ENCODE results near the gene GPT2.
"Not testable (repeated sequence)": the region's sequence is repeated elsewhere in the genome, so short reads cannot be mapped to it uniquely, and the experiment has no call there.

Gene GPT2

DNA sequence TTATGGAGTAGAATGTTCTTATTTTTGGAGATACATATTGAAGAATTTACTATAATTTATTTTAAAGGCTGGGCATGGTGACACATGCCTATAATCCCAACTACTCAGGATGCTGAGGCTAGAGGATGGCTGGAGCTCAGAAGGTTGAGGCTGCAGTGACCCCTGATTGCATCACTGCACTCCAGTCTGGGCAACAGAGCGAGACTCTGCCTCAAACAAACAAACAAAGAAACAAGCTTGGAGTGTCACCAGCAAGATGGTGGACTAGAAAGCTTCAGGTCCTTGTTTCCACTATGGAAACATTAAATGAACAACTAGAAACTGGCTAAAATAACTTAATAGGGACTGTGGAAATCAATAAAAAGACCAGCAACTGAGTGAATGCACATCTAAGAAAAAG lies 17.9 kb upstream of the GPT2 start:
- DNase-seq (ENCODE audit: low read depth), result no peak

DNA sequence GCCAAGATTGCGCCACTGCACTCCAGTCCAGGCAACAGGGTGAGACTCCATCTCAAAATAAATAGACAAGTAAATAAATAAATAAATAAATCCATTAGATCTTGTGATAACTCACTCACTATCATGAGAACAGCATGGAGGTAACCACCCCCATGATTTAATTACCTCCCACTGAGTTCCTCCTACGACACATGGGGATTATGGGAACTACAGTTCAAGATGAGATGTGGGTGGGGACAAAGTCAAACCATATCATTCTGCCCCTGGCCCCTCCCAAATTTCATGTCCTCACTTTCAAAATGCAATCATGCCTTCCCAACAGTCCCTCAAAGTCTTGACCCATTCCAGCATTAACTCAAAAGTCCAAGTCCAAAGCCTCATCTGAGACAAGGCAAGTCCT lies 16.7 kb upstream of the GPT2 start:
- DNase-seq (ENCODE audit: low read depth), result not testable (repeated sequence)

DNA sequence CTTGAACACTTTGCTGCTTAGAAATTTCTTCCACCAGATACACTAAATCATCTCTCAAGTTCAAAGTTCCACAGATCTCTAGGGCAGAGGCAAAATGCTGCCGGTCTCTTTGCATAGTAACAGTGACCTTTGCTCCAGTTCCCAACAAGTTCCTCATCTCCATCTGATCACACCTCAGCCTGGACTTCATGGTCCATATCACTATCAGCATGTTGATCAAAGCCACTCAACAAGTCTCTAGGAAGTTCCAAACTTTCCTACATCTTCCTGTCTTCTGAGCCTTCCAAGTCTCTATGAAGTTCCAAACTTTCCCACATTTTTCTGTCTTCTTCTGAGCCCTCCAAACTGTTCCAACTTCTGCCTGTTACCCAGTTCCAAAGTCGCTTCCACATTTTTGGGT lies 15.3 kb upstream of the GPT2 start:
- DNase-seq (ENCODE audit: low read depth), result not testable (repeated sequence)

DNA sequence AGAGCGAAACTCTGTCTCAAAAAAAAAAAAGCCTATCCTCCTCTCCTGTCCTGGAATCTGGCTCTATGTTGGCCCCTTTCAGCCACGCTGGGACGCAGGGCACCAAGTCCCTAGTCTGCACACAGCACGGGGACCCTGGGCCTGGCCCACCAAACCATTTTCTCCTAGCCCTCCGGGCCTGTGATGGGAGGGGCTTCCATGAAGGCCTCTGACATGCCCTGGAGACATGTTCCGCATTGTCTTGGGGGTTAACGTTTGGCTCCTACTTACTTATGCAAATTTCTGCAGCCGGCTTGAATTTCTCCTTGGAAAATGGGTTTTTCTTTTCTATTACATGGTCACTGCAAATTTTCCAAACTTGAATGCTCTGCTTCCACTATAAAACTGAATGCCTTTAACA lies 12.6 kb upstream of the GPT2 start:
- DNase-seq (ENCODE audit: low read depth), result no peak

DNA sequence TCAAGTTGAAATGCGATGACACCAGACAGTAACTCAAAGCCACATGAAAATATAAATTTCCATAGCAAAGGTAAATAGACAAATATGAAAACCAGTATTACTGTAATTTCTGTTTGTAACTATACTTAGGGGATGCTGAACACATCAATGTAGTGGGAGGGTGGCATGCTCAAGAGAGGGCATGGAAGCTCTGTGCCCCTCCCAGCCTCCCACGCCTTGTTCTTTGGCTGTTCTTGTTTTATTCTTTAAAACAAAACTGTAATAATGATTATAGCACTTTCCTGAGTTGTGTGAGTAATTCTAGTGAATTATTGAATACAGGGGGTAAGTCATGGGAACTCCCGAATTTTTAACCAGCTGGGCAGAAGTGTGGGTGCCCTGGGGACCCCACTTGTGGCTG lies 11.0 kb upstream of the GPT2 start:
- DNase-seq (ENCODE audit: low read depth), result no peak

DNA sequence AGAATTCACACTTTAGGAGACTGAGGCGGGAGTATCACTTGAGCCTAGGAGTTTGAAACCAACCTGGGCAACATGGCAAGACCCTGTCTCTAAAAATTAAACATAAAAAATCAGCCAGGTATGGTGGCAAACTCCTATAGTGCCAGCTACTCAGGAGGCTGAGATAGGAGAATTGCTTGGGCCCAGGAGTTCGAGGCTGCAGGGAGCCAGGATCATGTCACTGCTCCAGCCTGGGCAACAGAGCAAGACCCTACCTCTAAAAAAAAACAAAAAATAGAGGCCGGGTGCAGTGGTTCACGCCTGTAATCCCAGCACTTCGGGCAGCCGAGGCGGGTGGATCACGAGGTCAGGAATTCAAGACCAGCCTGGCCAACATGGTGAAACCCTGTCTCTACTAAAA lies 8.9 kb upstream of the GPT2 start:
- DNase-seq (ENCODE audit: low read depth), result no peak

DNA sequence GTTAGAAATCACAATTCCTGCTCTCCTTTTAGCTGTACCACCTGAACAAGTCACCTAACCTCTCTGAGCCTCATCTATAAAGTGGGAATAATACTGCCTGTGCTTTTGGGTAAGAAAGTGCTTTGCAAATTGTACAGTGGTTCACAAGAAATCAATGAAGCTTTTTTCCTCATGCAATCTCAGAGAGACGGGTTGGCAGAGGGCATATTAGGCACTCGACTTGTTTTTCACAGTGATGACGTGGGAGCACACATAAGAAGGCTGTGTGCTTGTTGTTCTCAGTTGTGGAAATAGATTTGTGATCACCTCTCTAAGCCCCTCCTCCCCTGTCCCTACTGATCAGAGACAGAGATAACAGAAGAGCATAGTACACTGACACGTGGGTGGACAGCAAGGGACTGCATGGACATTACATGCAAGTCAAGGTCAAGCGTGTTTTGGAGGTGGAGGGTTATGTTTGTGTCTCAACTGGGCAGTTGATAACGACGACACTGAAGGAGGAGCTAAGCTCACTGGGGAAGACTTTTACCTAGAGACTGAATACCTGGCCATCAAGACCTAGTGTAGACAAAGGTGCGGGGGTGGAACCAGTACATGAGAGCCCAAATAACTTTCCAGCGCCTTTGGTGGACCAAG lies 1.7 kb upstream of the GPT2 start:
- no peak for DNase-seq (ENCODE audit: low read depth)

DNA sequence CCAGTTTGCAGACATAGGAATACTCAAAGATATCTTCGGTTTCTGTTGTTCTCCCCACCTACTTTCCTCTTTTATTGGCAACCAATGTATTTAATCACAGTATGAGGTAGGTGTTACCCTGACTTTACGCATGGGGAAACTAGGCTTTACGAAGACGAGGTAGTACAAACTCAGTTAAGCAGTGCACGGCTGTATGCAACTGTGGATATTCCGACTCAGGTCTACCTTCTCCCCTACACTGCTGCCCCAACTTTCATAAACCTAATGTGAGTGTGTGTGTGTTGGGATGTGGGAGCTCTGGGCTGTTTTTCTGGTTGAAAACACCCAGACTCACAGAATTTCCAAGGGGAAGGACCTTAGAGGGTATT lies 1.2 kb upstream of the GPT2 start:
- DNase-seq (ENCODE audit: low read depth), result no peak

DNA sequence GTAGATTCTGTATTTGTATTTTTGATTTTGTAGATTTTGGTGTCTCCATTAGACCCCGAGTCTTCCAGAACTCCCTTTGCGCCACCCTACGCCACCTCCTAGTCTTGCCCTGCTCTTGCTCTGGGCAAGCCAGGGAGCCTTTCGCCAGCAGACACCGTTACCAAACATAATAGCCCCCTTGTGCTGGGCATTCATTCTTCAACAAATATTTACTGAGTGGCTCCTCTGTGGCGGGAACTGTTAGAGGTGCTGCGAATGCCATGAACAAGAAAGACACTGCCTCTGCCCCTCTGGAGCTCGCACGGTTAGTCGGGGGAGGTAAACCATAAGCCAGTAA lies 841 bp upstream of the GPT2 start:
- no peak for DNase-seq (ENCODE audit: low read depth)

DNA sequence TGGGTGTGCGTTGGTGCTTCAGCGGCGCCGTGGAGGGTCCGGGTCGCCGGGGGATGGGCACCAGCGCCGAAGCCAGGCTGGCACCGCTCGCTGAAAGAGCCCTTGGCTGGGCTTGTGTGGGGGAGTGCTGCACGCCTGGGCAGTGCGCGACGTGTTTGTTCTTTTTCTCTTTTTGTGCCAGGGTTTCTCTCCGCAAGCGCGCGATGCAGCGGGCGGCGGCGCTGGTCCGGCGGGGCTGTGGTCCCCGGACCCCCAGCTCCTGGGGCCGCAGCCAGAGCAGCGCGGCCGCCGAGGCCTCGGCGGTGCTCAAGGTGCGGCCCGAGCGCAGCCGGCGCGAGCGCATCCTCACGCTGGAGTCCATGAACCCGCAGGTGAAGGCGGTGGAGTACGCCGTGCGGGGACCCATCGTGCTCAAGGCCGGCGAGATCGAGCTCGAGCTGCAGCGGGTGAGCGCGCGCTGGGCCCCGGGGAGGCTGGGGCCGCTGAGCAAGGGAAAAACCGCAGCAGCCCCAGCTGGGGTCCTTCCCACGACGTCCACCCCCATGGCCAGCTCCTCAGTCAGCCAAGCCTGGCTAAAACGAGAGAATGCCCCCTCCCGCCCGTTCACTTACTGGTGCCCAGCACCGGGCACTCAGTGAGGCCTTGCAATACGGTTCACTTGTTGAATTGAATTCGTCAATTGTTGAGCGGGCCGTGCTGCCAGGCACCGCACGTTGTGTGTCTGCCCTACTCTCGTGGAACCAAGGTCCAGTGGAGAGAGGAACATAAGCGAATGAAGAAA lies 541 bp downstream of the GPT2 start:
- DNase-seq (ENCODE audit: low read depth), result peak; percentile 26

DNA sequence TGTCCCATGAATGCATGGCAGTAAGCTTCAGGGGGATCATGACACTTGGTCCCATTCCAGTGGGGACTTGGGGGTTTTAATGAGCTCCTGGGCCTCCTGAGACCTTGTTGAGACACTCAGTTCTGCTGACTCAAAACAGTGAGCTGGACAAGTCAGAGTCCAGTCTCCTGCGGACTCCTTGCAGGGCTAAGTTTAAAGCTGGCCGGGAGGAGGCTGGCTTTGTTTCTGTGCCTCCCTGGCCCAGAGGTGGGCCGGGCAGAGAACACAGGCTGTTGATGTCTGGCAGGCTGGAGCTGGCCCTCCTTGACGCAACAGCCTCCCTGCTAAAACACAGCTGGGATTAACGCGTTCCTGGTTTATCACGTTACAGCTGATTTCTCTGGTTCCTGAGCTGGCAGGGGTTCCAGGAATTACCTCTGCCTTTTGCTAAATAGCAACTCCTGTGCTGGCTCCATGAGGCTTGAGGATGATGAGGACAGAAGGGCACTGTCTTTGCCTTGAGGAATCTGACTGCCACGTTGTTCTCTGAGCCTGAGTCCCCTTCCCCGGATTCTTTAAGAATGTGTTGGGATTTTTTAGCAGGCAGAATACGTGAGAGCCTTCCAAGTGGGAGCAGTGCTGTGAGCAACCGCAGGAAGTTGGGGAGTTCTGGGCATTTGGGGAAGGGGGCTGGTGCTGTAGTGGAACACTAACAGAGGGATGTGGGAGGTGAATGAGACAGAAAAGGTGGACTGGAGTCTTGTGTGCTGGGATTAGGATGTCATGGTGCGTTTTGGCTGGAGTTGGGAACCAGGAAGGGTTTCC lies 2.0 kb downstream of the GPT2 start:
- no peak for DNase-seq (ENCODE audit: low read depth)

DNA sequence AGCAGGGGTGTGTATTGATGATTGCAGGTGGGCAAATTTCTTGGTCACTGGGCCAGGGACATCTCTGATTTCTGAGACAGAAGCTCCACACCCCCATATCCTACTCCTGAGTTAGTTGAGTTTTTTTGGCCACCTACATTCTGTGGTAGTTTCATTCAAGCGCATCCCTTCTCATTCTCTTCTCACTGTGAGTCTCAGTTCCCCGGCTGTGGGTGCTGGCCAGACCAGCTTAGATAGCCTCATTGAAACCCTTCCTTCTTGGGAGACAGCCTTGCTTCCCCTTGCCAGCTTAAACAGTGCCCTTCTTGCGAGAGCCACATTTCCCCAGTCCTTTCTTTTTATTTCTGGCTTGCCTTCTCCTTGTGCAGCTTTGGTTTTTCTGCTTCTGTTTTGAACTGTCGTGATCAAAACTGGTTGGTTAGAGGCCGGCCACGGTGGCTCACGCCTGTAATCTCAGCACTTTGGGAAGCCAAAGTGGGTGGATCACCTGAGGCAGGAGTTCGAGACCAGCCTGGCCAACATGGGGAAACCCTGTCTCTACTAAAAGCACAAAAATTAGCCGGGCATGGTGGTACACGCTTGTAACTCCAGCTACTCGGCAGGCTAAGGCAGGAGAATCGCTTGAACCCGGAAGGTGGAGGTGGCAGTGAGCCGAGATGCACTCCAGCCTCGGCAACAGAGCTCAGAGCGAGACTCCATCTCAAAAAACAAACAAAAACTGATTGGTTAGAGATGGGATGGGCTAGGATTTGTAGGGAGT lies 2.8 kb downstream of the GPT2 start:
- no peak for DNase-seq (ENCODE audit: low read depth)

DNA sequence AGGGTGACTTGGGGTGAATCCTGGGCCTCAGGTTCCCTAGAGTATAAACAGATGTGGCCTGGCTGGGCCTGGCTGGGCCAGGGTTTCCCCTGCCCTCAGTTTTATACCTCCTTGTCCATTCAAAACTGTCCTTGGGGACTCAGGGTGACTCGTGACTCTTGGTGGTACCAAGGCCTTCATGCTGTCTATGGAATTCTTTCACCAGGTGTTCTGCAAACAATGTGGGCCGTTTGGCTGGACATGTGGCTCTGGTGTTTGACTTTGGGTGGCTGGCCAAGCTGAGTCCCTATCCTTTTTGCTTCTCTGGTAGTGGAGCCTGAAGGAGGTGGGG lies 3.3 kb downstream of the GPT2 start:
- DNase-seq (ENCODE audit: low read depth), result no peak

DNA sequence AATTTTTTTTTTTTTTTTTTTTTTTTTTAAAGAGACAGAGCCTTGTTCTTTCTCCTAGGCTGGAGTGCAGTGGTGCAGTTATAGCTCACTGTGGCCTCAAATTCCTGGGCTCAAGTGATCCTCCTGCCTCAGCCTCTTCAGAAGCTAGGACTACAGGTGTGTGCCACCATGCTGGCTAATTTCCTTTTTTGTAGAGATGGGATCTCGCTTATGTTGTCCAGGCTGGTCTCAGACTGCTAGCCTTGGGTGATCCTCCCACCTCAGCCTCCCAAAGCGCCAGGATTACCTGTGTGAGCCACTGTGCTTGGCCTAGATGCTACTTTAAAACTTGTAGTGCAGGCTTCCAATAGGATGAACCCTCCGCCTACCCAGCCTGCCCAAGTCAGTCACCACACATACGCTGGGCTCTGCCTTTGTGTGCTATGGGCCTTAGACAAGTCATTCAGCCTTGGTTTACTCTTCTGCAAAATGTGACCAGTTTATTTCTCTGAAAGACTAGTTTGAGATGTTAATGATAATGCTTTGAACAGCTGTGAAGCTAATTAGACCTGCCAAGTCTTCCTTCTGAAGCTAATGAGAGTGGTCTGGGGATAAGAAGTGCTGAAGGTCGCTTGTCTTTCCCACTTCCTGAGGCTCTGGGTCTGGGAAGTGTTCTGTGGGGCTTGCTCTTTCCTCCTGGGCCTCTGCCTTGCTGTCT lies 5.2 kb downstream of the GPT2 start:
- no peak for DNase-seq (ENCODE audit: low read depth)

DNA sequence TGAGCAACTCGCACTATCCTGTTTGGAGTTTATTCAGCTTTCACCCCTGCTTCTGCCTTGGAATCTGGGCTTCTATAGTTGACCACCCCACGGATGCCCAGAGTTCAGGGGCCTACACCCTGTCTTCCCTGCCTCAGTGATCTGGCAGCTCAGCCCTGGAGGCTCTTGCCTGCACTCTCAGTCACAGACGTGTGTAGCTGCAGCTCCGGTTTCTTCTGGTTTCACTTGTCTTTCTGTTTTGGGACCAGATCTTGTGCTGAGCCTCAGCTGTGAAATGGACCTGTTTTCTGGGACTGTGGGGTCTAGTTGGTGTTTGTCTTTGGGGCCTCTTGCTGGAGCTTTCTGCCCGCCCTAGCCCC lies 5.8 kb downstream of the GPT2 start:
- no peak for DNase-seq (ENCODE audit: low read depth)

DNA sequence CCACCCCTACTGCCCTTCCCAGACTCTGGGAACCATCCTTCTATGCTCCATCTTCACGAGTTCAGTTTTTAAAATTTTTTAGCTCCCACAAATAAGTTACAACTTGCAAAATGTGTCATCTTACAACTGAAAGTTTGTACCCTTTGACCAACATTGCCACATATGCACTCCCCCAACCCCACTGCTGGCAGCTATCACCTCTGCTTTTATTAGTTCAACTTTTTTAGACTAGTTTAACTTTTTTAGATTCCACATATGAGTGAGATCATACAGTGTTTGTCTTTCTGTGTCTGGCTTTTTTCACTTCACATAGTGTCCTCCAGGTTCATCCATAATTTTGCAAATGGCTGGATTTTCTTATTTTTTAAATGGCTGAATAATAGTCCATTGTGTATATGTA lies 7.7 kb downstream of the GPT2 start:
- DNase-seq (ENCODE audit: low read depth), result no peak

DNA sequence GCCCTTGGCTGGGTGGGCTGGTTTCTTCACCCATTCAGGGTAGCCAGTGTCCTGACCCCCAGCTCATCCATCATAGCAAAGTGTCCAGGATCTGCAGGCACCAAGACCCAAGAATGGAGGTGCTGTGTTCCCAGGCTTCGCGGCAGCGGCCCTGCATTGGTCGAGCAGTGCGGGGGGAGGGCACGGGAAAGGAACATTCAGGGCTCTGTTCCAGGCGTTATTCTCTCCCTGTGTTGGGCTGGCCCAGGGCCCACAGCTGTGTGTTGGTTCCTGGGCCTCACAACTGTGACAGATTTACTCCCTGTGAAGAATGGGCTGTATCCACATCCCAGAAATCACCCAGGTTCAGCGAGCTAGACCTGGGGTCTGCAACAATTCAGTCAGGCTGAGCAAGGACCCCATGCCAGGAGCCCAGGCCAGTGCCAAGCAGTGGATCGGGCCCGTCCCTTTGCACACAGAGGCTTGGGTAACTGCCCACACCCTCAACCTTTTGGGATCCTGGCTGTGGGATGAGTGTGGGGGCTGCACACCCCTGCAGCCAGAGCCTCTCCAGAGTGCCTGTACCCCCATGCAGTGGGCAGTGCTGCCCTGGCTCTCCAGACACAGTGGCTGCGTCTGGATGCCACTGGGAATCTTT lies 10.0 kb downstream of the GPT2 start:
- DNase-seq (ENCODE audit: low read depth), result no peak

DNA sequence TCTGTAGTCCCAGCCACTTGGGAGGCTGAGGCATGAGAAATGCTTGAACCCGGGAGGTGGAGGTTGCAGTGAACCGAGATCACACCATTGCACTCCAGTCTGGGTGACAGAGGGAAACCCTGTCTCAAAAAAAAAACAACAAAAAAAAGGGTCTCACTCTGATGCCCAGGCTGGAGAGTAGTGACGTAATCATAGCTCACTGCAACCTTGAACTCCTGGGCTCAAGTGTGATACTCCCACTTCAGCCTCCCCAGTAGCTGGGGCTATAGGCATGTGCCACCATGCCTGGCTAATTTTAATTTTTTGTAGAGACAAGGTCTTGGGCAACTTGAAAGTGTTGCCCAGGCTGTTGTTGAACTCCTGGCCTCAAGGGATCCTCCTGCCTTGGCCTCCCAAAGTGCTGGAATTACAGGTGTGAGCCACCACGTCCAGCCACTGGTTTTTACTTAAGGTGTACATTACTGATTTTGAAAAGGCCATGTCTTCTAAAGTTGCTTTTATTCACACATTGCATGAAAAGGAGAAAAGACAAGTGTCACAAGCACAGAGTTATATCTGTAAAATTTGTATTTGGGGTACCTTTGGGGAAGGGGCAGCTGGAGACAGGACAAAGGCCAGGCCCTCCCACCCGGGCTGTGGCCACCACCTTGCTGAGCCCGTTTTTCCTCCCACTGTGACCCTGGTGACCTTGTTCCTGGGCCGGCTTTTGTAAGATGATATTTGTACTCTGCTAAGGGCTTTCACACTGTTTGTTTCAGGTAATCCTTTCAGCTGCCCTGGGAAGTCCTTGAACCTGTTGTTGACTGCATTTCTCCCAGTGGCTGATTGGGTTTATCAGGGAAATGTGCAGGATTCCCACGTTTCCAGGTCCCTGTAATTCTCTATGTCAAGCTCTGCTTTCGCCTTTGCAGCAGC lies 11.5 kb downstream of the GPT2 start:
- DNase-seq (ENCODE audit: low read depth), result no peak

DNA sequence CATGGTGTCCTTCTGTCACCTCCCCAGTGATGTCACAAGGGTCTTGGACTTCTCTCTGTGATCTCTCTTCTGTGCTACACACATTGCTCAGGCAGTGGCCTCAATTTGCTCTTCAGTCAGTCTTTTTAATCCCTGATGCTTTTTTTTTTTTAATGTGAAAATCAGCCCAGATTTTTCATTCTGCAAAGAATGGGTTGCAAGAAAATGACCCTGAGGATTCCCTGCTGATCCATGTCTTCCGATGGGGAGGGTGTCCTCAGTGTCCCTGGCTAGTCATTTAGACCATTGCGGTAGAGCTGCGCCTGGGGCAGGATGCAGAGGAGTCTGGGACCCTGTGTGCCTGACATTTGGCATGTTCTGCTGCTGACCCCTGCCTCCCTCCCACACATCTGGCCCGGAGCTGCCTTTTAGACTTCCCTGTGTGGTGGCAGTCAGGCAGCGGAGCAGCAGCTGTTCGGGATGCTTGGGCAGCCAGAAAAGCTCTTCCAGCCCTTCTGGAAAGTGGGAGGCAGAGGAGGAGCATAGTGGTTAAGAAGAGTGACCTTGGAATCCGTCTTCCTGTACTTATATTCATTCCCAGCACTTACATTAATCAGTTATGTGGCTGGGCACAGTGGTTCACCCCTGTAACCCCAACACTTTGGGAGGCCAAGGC lies 12.3 kb downstream of the GPT2 start:
- DNase-seq (ENCODE audit: low read depth), result no peak

DNA sequence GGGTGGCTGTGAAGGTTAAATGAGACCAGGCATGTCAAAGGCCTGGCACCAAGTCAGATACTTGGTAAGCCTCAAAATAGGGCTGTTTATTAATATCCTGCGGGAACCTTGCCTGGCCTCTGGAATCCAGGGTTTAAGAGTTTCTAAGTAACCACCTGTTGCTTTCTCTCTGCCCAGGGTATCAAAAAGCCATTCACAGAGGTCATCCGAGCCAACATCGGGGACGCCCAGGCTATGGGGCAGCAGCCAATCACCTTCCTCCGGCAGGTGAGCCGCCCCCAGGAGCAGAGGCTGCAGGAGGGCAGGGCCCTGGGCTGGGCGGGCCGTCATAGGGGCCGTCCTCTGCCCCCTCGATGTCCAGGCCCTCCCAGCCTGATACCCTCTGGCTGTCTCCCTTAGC lies 13.3 kb downstream of the GPT2 start:
- DNase-seq (ENCODE audit: low read depth), result no peak

Data from ELR (cell line).